ENCODE results near the gene TPD52L1. TPM values are rescaled to one million over a fixed set of nuclear protein-coding genes. Genes with fewer than 3 reads are reported as not detected.

Gene TPD52L1
- total and polyA plus RNA-seq, 2 of the 4 experiments (the other 2 are of a cell fraction): 10.2 to 13.5 TPM

DNA sequence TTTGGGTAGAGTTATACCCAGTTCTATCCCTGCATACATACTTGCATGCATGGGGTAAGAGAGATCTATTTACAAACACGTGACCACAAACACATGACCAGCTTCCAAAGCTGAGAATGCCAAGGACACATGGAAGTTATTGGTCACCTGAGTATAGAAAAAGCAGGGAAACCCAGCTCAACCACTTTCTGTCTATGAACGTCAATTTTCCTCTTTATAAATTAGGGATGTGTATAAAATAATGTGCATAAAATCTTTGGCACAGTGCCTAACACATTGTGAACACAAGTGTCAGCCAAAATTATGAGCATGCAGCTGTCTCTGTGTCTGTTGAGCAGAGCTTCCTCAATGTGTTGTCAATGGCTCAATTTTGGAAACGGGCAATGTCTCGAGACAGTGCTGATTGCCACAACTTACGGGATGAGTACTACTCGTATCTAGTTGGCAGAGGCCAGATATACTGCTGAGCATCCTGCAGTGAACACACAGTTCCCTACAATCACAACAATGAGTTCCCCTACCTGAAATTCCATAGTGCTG is 44.9 kb downstream of the TPD52L1 start:
- H2AK9ac ChIP-seq (replicated peaks; ENCODE audit: low read depth, low read length, poor library complexity): no peak overlapping the region
- H4K8ac ChIP-seq (ENCODE audit: low read depth in 2 of 2, low read length in 2 of 2): no peak overlapping the region
- no peak overlapping the region for H3K56ac ChIP-seq (ENCODE audit: extremely low read depth, insufficient read depth, low read length)
- H3K23ac ChIP-seq (ENCODE audit: low read depth, low read length): no peak overlapping the region
- no peak overlapping the region for H3K27ac ChIP-seq (ENCODE audit: insufficient read depth, low read length)
- no TSS peak for BruUV-seq (replicated peaks)
- no peak overlapping the region for H2AFZ ChIP-seq (replicated peaks; ENCODE audit: low read length, poor library complexity)
- H3K9me1 ChIP-seq (ENCODE audit: insufficient read depth, low read length): peaks cover 6% of the 10 kb centered on the region; the same call in 1 of the 2 replicates
- CTCF ChIA-PET: interaction anchor here (1.1 kb wide), 1 partner anchor 19 kb away, joined by 3 read pairs; no protein-coding TSS in a partner anchor
- no peak overlapping the region for H2BK20ac ChIP-seq (ENCODE audit: low read depth, low read length)
- H3K36me3 ChIP-seq (ENCODE audit: control insufficient read depth, insufficient read depth, low read length): no peaks in the 10 kb centered on the region
- dilution Hi-C loops (cut with HindIII; ENCODE audit: low sequenced_read_pairs, unreplicated experiment) (no loop called here), intact Hi-C loops (cut with micrococcal nuclease) (no loop called here), in situ Hi-C loops (cut with MboI; ENCODE audit: low sequenced_read_pairs) (no loop called here)
- no peak overlapping the region for H2BK5ac ChIP-seq (ENCODE audit: low read depth, low read length, poor library complexity, severe bottlenecking)
- H2AK5ac ChIP-seq (ENCODE audit: low read depth, low read length): no peak overlapping the region; the same call in 1 of the 2 replicates
- no peak overlapping the region for H4K91ac ChIP-seq (ENCODE audit: insufficient read depth, low read depth, low read length)
- no peaks in the 10 kb centered on the region for H3K9me3 ChIP-seq (ENCODE audit: control insufficient read depth, insufficient read depth, low read length)
- ATAC-seq (ENCODE audit: low read depth) (no peak), DNase-seq (no peak)
- peaks cover 13% of the 10 kb centered on the region for H3K4me1 ChIP-seq (ENCODE audit: control insufficient read depth, insufficient read depth, low read length)
- H3K14ac ChIP-seq (replicated peaks; ENCODE audit: low read depth, low read length): no peak overlapping the region
- no peak overlapping the region for H3K9ac ChIP-seq (ENCODE audit: low read depth, low read length)
- H4K20me1 ChIP-seq (ENCODE audit: insufficient read depth, low read length): no peaks in the 10 kb centered on the region
- H3K4me3 ChIP-seq (ENCODE audit: insufficient read depth, low read depth, low read length): no peak overlapping the region
- no peak overlapping the region for H2BK15ac ChIP-seq (ENCODE audit: low read depth, low read length)
- H3K18ac ChIP-seq (ENCODE audit: low read depth, low read length): no peak overlapping the region
- H3K4ac ChIP-seq (ENCODE audit: low read depth, low read length): no peak overlapping the region
- no peak for TF ChIP-seq MAZ (IDR thresholded peaks at IDR 0.05; ENCODE audit: borderline replicate concordance, low read depth, low read length)
- TF ChIP-seq RAD21 (IDR thresholded peaks at IDR 0.05; ENCODE audit: low read length): no peak
- no peak for TF ChIP-seq RCOR1 (IDR thresholded peaks at IDR 0.05; ENCODE audit: insufficient replicate concordance, low read length)
- no peak for TF ChIP-seq FOS (IDR thresholded peaks at IDR 0.05; ENCODE audit: low read depth, low read length)
- TF ChIP-seq SMC3 (IDR thresholded peaks at IDR 0.05; ENCODE audit: low read depth, low read length): no peak
- TF ChIP-seq CHD1 (IDR thresholded peaks at IDR 0.05; ENCODE audit: low read depth, low read length): no peak
- no peak for TF ChIP-seq CEBPB (IDR thresholded peaks at IDR 0.05; ENCODE audit: low read depth, low read length)
- no peak for TF ChIP-seq BHLHE40 (IDR thresholded peaks at IDR 0.05; ENCODE audit: low read depth, low read length)
- TF ChIP-seq, protein P1, sequence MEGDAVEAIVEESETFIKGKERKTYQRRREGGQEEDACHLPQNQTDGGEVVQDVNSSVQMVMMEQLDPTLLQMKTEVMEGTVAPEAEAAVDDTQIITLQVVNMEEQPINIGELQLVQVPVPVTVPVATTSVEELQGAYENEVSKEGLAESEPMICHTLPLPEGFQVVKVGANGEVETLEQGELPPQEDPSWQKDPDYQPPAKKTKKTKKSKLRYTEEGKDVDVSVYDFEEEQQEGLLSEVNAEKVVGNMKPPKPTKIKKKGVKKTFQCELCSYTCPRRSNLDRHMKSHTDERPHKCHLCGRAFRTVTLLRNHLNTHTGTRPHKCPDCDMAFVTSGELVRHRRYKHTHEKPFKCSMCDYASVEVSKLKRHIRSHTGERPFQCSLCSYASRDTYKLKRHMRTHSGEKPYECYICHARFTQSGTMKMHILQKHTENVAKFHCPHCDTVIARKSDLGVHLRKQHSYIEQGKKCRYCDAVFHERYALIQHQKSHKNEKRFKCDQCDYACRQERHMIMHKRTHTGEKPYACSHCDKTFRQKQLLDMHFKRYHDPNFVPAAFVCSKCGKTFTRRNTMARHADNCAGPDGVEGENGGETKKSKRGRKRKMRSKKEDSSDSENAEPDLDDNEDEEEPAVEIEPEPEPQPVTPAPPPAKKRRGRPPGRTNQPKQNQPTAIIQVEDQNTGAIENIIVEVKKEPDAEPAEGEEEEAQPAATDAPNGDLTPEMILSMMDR (conservative IDR thresholded peaks at IDR 0.05; ENCODE audit: low read depth, low read length): no peak
- TF ChIP-seq NFE2L2 (IDR thresholded peaks at IDR 0.05; ENCODE audit: low read depth, low read length): no peak
- no peak for TF ChIP-seq MXI1 (IDR thresholded peaks at IDR 0.05; ENCODE audit: borderline replicate concordance, low read depth, low read length)
- no peak for TF ChIP-seq POLR2A (IDR thresholded peaks at IDR 0.05; ENCODE audit: low read depth, low read length)
- no peak for TF ChIP-seq RFX5 (IDR thresholded peaks at IDR 0.05; ENCODE audit: low read depth, low read length)
- no peak for TF ChIP-seq USF2 (IDR thresholded peaks at IDR 0.05; ENCODE audit: low read depth, low read length)
- TF ChIP-seq MAFK (IDR thresholded peaks at IDR 0.05; ENCODE audit: low read depth, low read length): no peak
- TF ChIP-seq ELK1 (IDR thresholded peaks at IDR 0.05; ENCODE audit: borderline replicate concordance, low read depth, low read length): no peak
- no peaks in the 10 kb centered on the region for H3K27me3 ChIP-seq (ENCODE audit: control insufficient read depth, insufficient read depth, low read length)
- no peaks in the 10 kb centered on the region for H3K79me1 ChIP-seq (ENCODE audit: low read depth in 1 of 2, low read length in 2 of 2)
- POLR2A ChIA-PET (ENCODE audit: unreplicated experiment): no interaction called here
- H2BK120ac ChIP-seq (ENCODE audit: low read depth, low read length): peak overlapping the region; percentile 30; the same call in 1 of the 2 replicates
- H4K5ac ChIP-seq (ENCODE audit: low read depth, low read length): no peak overlapping the region
- 86% methylated on average over 2 of the region's 6 CpGs; no CpG with 5 or more reads in 1 of the 2 experiments for WGBS, 2 experiments (ENCODE audit: extremely low coverage in 2 of 2, insufficient read length in 1 of 2)
- H3K4me2 ChIP-seq (ENCODE audit: low read depth, low read length): no peak overlapping the region

Data from IMR-90 (cell line).